ENCODE measurements around the gene LRRC27.
A peak's percentile ranks its signal among the peaks of the same experiment; 100 is the strongest.
"Not testable (repeated sequence)": the region's sequence is repeated elsewhere in the genome, so short reads cannot be mapped to it uniquely, and the experiment has no call there.

The LRRC27 gene

GRCh38 chr10:132346806-132347205 is 14.8 kb downstream of the LRRC27 start:
- no peaks in the 10 kb centered on the region for H3K4me1 ChIP-seq (ENCODE audit: control insufficient read depth, insufficient read depth, low read length)
- no peak overlapping the region for H3K4me3 ChIP-seq (ENCODE audit: low read length)
- H3K27me3 ChIP-seq (replicated peaks; ENCODE audit: control insufficient read depth, insufficient read depth, low read length), result no peaks in the 10 kb centered on the region
- H3K9ac ChIP-seq (ENCODE audit: low read length), result no peak overlapping the region
- H3K36me3 ChIP-seq (ENCODE audit: control insufficient read depth, insufficient read depth, low read length, severe bottlenecking), result peaks cover 15% of the 10 kb centered on the region
- no peaks in the 10 kb centered on the region for H3K9me3 ChIP-seq (ENCODE audit: control insufficient read depth, low read length)
- no peak for DNase-seq (ENCODE audit: low read depth)

- no peak overlapping the region for H3K9ac ChIP-seq (ENCODE audit: low read length)
- no peak for DNase-seq (ENCODE audit: low read depth)
- no peak overlapping the region for H3K4me3 ChIP-seq (ENCODE audit: low read length)
- H3K9me3 ChIP-seq (ENCODE audit: control insufficient read depth, low read length), result no peaks in the 10 kb centered on the region
- H3K27me3 ChIP-seq (replicated peaks; ENCODE audit: control insufficient read depth, insufficient read depth, low read length), result no peaks in the 10 kb centered on the region
- peaks cover 15% of the 10 kb centered on the region for H3K36me3 ChIP-seq (ENCODE audit: control insufficient read depth, insufficient read depth, low read length, severe bottlenecking)
- no peaks in the 10 kb centered on the region for H3K4me1 ChIP-seq (ENCODE audit: control insufficient read depth, insufficient read depth, low read length)
Observed at GRCh38 chr10:132347211-132347930, 15.4 kb downstream of the LRRC27 start.

GRCh38 chr10:132347931-132348267 is 15.9 kb downstream of the LRRC27 start:
- Histone ChIP-seq H3K4me3 (ENCODE audit: low read length) (no peak overlapping the region), H3K9me3 (ENCODE audit: control insufficient read depth, low read length) (no peaks in the 10 kb centered on the region), H3K9ac (ENCODE audit: low read length) (no peak overlapping the region), H3K27me3 (replicated peaks; ENCODE audit: control insufficient read depth, insufficient read depth, low read length) (no peaks in the 10 kb centered on the region), H3K4me1 (ENCODE audit: control insufficient read depth, insufficient read depth, low read length) (no peaks in the 10 kb centered on the region), H3K36me3 (ENCODE audit: control insufficient read depth, insufficient read depth, low read length, severe bottlenecking) (peaks cover 15% of the 10 kb centered on the region)
- no peak for DNase-seq (ENCODE audit: low read depth)

- no peaks in the 10 kb centered on the region for H3K27me3 ChIP-seq (replicated peaks; ENCODE audit: control insufficient read depth, insufficient read depth, low read length)
- H3K4me3 ChIP-seq (ENCODE audit: low read length), result no peak overlapping the region
- H3K9ac ChIP-seq (ENCODE audit: low read length), result no peak overlapping the region
- no peak for DNase-seq (ENCODE audit: low read depth)
- no peaks in the 10 kb centered on the region for H3K4me1 ChIP-seq (ENCODE audit: control insufficient read depth, insufficient read depth, low read length)
- H3K9me3 ChIP-seq (ENCODE audit: control insufficient read depth, low read length), result no peaks in the 10 kb centered on the region
- peaks cover 15% of the 10 kb centered on the region for H3K36me3 ChIP-seq (ENCODE audit: control insufficient read depth, insufficient read depth, low read length, severe bottlenecking)
Observed at GRCh38 chr10:132349766-132350165, 17.8 kb downstream of the LRRC27 start.

GRCh38 chr10:132350391-132350790 is 18.4 kb downstream of the LRRC27 start:
- H3K27me3 ChIP-seq (replicated peaks; ENCODE audit: control insufficient read depth, insufficient read depth, low read length), result no peaks in the 10 kb centered on the region
- no peak overlapping the region for H3K4me3 ChIP-seq (ENCODE audit: low read length)
- no peak overlapping the region for H3K9ac ChIP-seq (ENCODE audit: low read length)
- no peak for DNase-seq (ENCODE audit: low read depth)
- H3K9me3 ChIP-seq (ENCODE audit: control insufficient read depth, low read length), result no peaks in the 10 kb centered on the region
- H3K4me1 ChIP-seq (ENCODE audit: control insufficient read depth, insufficient read depth, low read length), result no peaks in the 10 kb centered on the region
- peaks cover 9% of the 10 kb centered on the region for H3K36me3 ChIP-seq (ENCODE audit: control insufficient read depth, insufficient read depth, low read length, severe bottlenecking)

GRCh38 chr10:132350946-132351345 is 19.0 kb downstream of the LRRC27 start:
- DNase-seq (ENCODE audit: low read depth), result no peak
- Histone ChIP-seq H3K36me3 (ENCODE audit: control insufficient read depth, insufficient read depth, low read length, severe bottlenecking) (peaks cover 5% of the 10 kb centered on the region), H3K4me3 (ENCODE audit: low read length) (no peak overlapping the region)

GRCh38 chr10:132351611-132352010 is 19.6 kb downstream of the LRRC27 start:
- no peak overlapping the region for H3K4me3 ChIP-seq (ENCODE audit: low read length)
- no peak for DNase-seq (ENCODE audit: low read depth)
- H3K27me3 ChIP-seq (replicated peaks; ENCODE audit: control insufficient read depth, insufficient read depth, low read length), result no peaks in the 10 kb centered on the region
- H3K9ac ChIP-seq (ENCODE audit: low read length), result no peak overlapping the region
- no peaks in the 10 kb centered on the region for H3K4me1 ChIP-seq (ENCODE audit: control insufficient read depth, insufficient read depth, low read length)
- H3K36me3 ChIP-seq (ENCODE audit: control insufficient read depth, insufficient read depth, low read length, severe bottlenecking), result peaks cover 4% of the 10 kb centered on the region
- no peaks in the 10 kb centered on the region for H3K9me3 ChIP-seq (ENCODE audit: control insufficient read depth, low read length)

More at GRCh38 chr10:132350946-132351345, 19.0 kb downstream of the LRRC27 start:
- Histone ChIP-seq H3K9me3 (ENCODE audit: control insufficient read depth, low read length) (no peaks in the 10 kb centered on the region), H3K4me1 (ENCODE audit: control insufficient read depth, insufficient read depth, low read length) (no peaks in the 10 kb centered on the region), H3K27me3 (replicated peaks; ENCODE audit: control insufficient read depth, insufficient read depth, low read length) (no peaks in the 10 kb centered on the region), H3K9ac (ENCODE audit: low read length) (no peak overlapping the region)

GRCh38 chr10:132352462-132353308 is 20.7 kb downstream of the LRRC27 start:
- not testable (repeated sequence) for H3K4me1 ChIP-seq (ENCODE audit: control insufficient read depth, insufficient read depth, low read length); H3K4me3 ChIP-seq (ENCODE audit: low read length); H3K9me3 ChIP-seq (ENCODE audit: control insufficient read depth, low read length); H3K27me3 ChIP-seq (replicated peaks; ENCODE audit: control insufficient read depth, insufficient read depth, low read length); H3K36me3 ChIP-seq (ENCODE audit: control insufficient read depth, insufficient read depth, low read length, severe bottlenecking); H3K9ac ChIP-seq (ENCODE audit: low read length)
- peak; percentile 74 for DNase-seq (ENCODE audit: low read depth)

GRCh38 chr10:132353456-132354355 is 21.7 kb downstream of the LRRC27 start:
- Histone ChIP-seq H3K36me3 (ENCODE audit: control insufficient read depth, insufficient read depth, low read length, severe bottlenecking) (peaks cover 4% of the 10 kb centered on the region), H3K9ac (ENCODE audit: low read length) (no peak overlapping the region), H3K9me3 (ENCODE audit: control insufficient read depth, low read length) (no peaks in the 10 kb centered on the region), H3K27me3 (replicated peaks; ENCODE audit: control insufficient read depth, insufficient read depth, low read length) (no peaks in the 10 kb centered on the region), H3K4me1 (ENCODE audit: control insufficient read depth, insufficient read depth, low read length) (peaks cover 8% of the 10 kb centered on the region), H3K4me3 (ENCODE audit: low read length) (no peak overlapping the region)
- no peak for DNase-seq (ENCODE audit: low read depth)

GRCh38 chr10:132354356-132355094 is 22.5 kb downstream of the LRRC27 start:
- H3K4me1 ChIP-seq (ENCODE audit: control insufficient read depth, insufficient read depth, low read length), result peaks cover 8% of the 10 kb centered on the region
- no peaks in the 10 kb centered on the region for H3K9me3 ChIP-seq (ENCODE audit: control insufficient read depth, low read length)
- H3K36me3 ChIP-seq (ENCODE audit: control insufficient read depth, insufficient read depth, low read length, severe bottlenecking), result peaks cover 4% of the 10 kb centered on the region
- no peaks in the 10 kb centered on the region for H3K27me3 ChIP-seq (replicated peaks; ENCODE audit: control insufficient read depth, insufficient read depth, low read length)
- DNase-seq (ENCODE audit: low read depth), result no peak
- H3K9ac ChIP-seq (ENCODE audit: low read length), result no peak overlapping the region
- no peak overlapping the region for H3K4me3 ChIP-seq (ENCODE audit: low read length)
